H9 (cell line): ENCODE data around the gene ASIC1. TPM values are rescaled to one million over a fixed set of nuclear protein-coding genes. Genes with fewer than 3 reads are reported as not detected.

Source experiments
- DNase-seq: peaks from one replicate; pipeline ENCODE4 v3.0.0-alpha.2; 2017
- H2AFZ ChIP-seq: one replicate; pipeline ENCODE4 v1.6.1; 2013; ENCODE audit warnings: mild to moderate bottlenecking, low read length, control low read depth, moderate library complexity
- H2AK5ac ChIP-seq: 2 replicates; pipeline ENCODE4 v1.6.1; 2013; ENCODE audit warnings: low read length, control low read depth, mixed read lengths; ENCODE audit not compliant: insufficient read length
- H2BK120ac ChIP-seq: one replicate; pipeline ENCODE4 v1.6.1; 2013; ENCODE audit warnings: low read depth, mild to moderate bottlenecking, low read length, control low read depth, inconsistent platforms; ENCODE audit not compliant: poor library complexity, severe bottlenecking
- H2BK12ac ChIP-seq: 2 replicates; pipeline ENCODE4 v1.6.1; 2013; ENCODE audit warnings: low read length, control low read depth, mixed read lengths, low read depth; ENCODE audit not compliant: insufficient read length
- H2BK15ac ChIP-seq: 2 replicates; pipeline ENCODE4 v1.6.1; 2013; ENCODE audit warnings: low read depth, low read length, control low read depth
- H2BK20ac ChIP-seq: one replicate; pipeline ENCODE4 v1.6.1; 2013; ENCODE audit warnings: low read depth, mild to moderate bottlenecking, low read length, control low read depth, inconsistent platforms; ENCODE audit not compliant: poor library complexity, severe bottlenecking
- H2BK5ac ChIP-seq: 2 replicates; pipeline ENCODE4 v1.6.1; 2013; ENCODE audit warnings: low read length, control low read depth, mixed read lengths; ENCODE audit not compliant: insufficient read length
- H3K14ac ChIP-seq: 2 replicates; pipeline ENCODE4 v1.6.1; 2013; ENCODE audit warnings: low read length, control low read depth; ENCODE audit not compliant: insufficient read depth
- H3K18ac ChIP-seq: 2 replicates; pipeline ENCODE4 v1.6.1; 2013; ENCODE audit warnings: low read depth, mild to moderate bottlenecking, mixed read lengths, low read length, control low read depth; ENCODE audit not compliant: insufficient read length
- H3K23ac ChIP-seq: 2 replicates; pipeline ENCODE4 v1.6.1; 2013; ENCODE audit warnings: low read length, control low read depth, mixed read lengths, low read depth; ENCODE audit not compliant: insufficient read length
- H3K23me2 ChIP-seq: 2 replicates; pipeline ENCODE4 v1.6.1; 2013; ENCODE audit warnings: low read depth, mild to moderate bottlenecking, mixed read lengths, low read length, control low read depth; ENCODE audit not compliant: insufficient read length, poor library complexity, severe bottlenecking
- H3K27ac ChIP-seq: 2 replicates; pipeline ENCODE4 v1.5.1; 2013; ENCODE audit warnings: low read length, control low read depth, mixed read lengths, low read depth; ENCODE audit not compliant: insufficient read length
- H3K27me3 ChIP-seq: 2 replicates; pipeline ENCODE4 v1.6.1; 2013; ENCODE audit warnings: low read length, control low read depth, inconsistent platforms; ENCODE audit not compliant: insufficient read depth
- H3K4ac ChIP-seq: 2 replicates; pipeline ENCODE4 v1.6.1; 2013; ENCODE audit warnings: low read depth, mild to moderate bottlenecking, control low read depth, inconsistent platforms, low read length, moderate library complexity
- H3K4me1 ChIP-seq: 2 replicates; pipeline ENCODE4 v1.6.1; 2013; ENCODE audit warnings: low read length, control low read depth, inconsistent platforms; ENCODE audit not compliant: insufficient read depth
- H3K4me2 ChIP-seq: 2 replicates; pipeline ENCODE4 v1.6.1; 2013; ENCODE audit warnings: low read length, control low read depth, mixed read lengths; ENCODE audit not compliant: insufficient read length, insufficient read depth
- H3K56ac ChIP-seq: 2 replicates; pipeline ENCODE4 v1.6.1; 2013; ENCODE audit warnings: low read depth, mild to moderate bottlenecking, mixed read lengths, low read length, control low read depth; ENCODE audit not compliant: insufficient read length
- H3K79me1 ChIP-seq: 2 replicates; pipeline ENCODE4 v1.6.1; 2013; ENCODE audit warnings: low read depth, mild to moderate bottlenecking, moderate library complexity, low read length, control low read depth, inconsistent platforms; ENCODE audit not compliant: insufficient read depth, poor library complexity, severe bottlenecking
- H3K79me2 ChIP-seq: 2 replicates; pipeline ENCODE4 v1.6.1; 2013; ENCODE audit warnings: low read length, control low read depth, inconsistent platforms; ENCODE audit not compliant: insufficient read depth
- H3K9ac ChIP-seq: 2 replicates; pipeline ENCODE4 v1.6.1; 2013; ENCODE audit warnings: low read length, control low read depth, mixed read lengths; ENCODE audit not compliant: insufficient read length; ENCODE audit errors: extremely low read depth
- H3K9me3 ChIP-seq: one replicate; pipeline ENCODE4 v1.6.1; 2013; ENCODE audit warnings: low read depth, low read length, inconsistent platforms; ENCODE audit not compliant: control insufficient read depth
- H3T11ph ChIP-seq: one replicate; pipeline ENCODE4 v1.6.1; 2013; ENCODE audit warnings: mild to moderate bottlenecking, low read length, control low read depth, inconsistent platforms
- H4K20me1 ChIP-seq: one replicate; pipeline ENCODE4 v1.6.1; 2013; ENCODE audit not compliant: control insufficient read depth, insufficient read length, insufficient read depth
- H4K5ac ChIP-seq: 2 replicates; pipeline ENCODE4 v1.6.1; 2013; ENCODE audit warnings: low read depth, mild to moderate bottlenecking, mixed read lengths, low read length, control low read depth; ENCODE audit not compliant: insufficient read length
- H4K8ac ChIP-seq: replicated peaks from 2 replicates; pipeline ENCODE4 v1.6.1; 2013; ENCODE audit warnings: low read length, control low read depth, mixed read lengths, low read depth; ENCODE audit not compliant: insufficient read length
- H4K91ac ChIP-seq: 2 replicates; pipeline ENCODE4 v1.6.1; 2013; ENCODE audit warnings: low read depth, mild to moderate bottlenecking, moderate library complexity, mixed read lengths, low read length, control low read depth; ENCODE audit not compliant: insufficient read length
- H3K27ac Mint-ChIP-seq, 3 experiments: 2 replicates in 2 of 3; 3 replicates in 1 of 3; pipeline ENCODE4 v1.8.0; 2020 to 2021; ENCODE audit warnings: mixed read lengths in 3 of 3, mild to moderate bottlenecking in 1 of 3, moderate library complexity in 1 of 3
- H3K27me3 Mint-ChIP-seq: 2 replicates; pipeline ENCODE4 v1.8.0; 2021; ENCODE audit warnings: low read depth, mild to moderate bottlenecking, moderate library complexity, mixed read lengths
- H3K36me3 Mint-ChIP-seq, 3 experiments: 2 replicates in 2 of 3; 3 replicates in 1 of 3; pipeline ENCODE4 v1.8.0; 2020 to 2021; ENCODE audit warnings: low read depth in 3 of 3, mixed read lengths in 3 of 3; ENCODE audit not compliant: insufficient read depth in 1 of 3
- H3K4me1 Mint-ChIP-seq, 2 experiments: 2 replicates each; pipeline ENCODE4 v1.8.0; 2020; ENCODE audit warnings: mixed read lengths in 2 of 2
- H3K4me3 Mint-ChIP-seq, 2 experiments: 2 replicates in 1 of 2; 3 replicates in 1 of 2; pipeline ENCODE4 v1.8.0; 2020 to 2021; ENCODE audit warnings: mild to moderate bottlenecking in 2 of 2, mixed read lengths in 2 of 2, moderate library complexity in 1 of 2
- H3K9me3 Mint-ChIP-seq, 2 experiments: 2 replicates in 1 of 2; 3 replicates in 1 of 2; pipeline ENCODE4 v1.8.0; 2020; ENCODE audit warnings: mild to moderate bottlenecking in 2 of 2, mixed read lengths in 2 of 2, moderate library complexity in 1 of 2
- CTCF ChIP-seq: fragments of 200-600 bp; sonication (generic); conservative IDR thresholded peaks from 3 replicates; pipeline ENCODE4 v1.8.0; 2021; ENCODE audit warnings: antibody characterized with exemption, mild to moderate bottlenecking
- WGBS: extraction: QIAGEN DNeasy Blood & Tissue Kit; methylation state at CpG from one replicate; pipeline ENCODE4 v1.1.7; 2013; ENCODE audit warnings: missing lambda C conversion rate, low lambda C conversion rate, mixed read lengths; ENCODE audit not compliant: insufficient read length; ENCODE audit errors: extremely low coverage; 5-methylcytosine and 5-hydroxymethylcytosine counted together
- total RNA-seq: library from RNA; stranded (reverse); gene quantifications from 2 replicates; pipeline ENCODE4 v1.2.1, GENCODE V29; 2021

Gene ASIC1
- total RNA-seq, 1 experiment from 2014 or later = 3.9 TPM

- no peak for DNase-seq
- Histone ChIP-seq H3K9me3 (no peaks in the 10 kb centered on the region), H3K79me1 (no peaks in the 10 kb centered on the region), H3K27me3 (no peaks in the 10 kb centered on the region), H4K8ac (no peak overlapping the region), H2BK120ac (no peak overlapping the region), H3K14ac (no peak overlapping the region), H3T11ph (no peak overlapping the region), H2AK5ac (no peak overlapping the region), H4K91ac (no peak overlapping the region), H2BK15ac (no peak overlapping the region), H2AFZ (no peak overlapping the region), H3K27ac (no peak overlapping the region), H3K4me2 (peak overlapping the region; percentile 94), H3K79me2 (peaks cover 13% of the 10 kb centered on the region; the same call in 1 of the 2 replicates), H4K5ac (no peak overlapping the region), H2BK5ac (no peak overlapping the region), H3K9ac (peak overlapping the region; percentile 46), H3K23ac (no peak overlapping the region), H3K56ac (no peak overlapping the region), H3K4me1 (peaks cover 2% of the 10 kb centered on the region; the same call in 1 of the 2 replicates), H3K4ac (no peak overlapping the region), H3K23me2 (no peaks in the 10 kb centered on the region), H3K18ac (no peak overlapping the region), H2BK20ac (no peak overlapping the region), H4K20me1 (no peaks in the 10 kb centered on the region), H2BK12ac (no peak overlapping the region)
- H3K36me3 Mint-ChIP-seq = 0 out of 7 replicates have a peak, but pooled peaks cover 0 to 2% (median 0%) of the 10 kb centered on the region in 3 experiments
- no peak for TF ChIP-seq CTCF
- no peaks in the 10 kb centered on the region for H3K27me3 Mint-ChIP-seq
- H3K4me3 Mint-ChIP-seq = peak overlapping the region; percentile 97 to 98
- WGBS = no CpG with 5 or more reads among the region's 16 CpGs
- peaks cover 14 to 15% of the 10 kb centered on the region in 2 experiments for H3K4me1 Mint-ChIP-seq
- H3K27ac Mint-ChIP-seq = peak overlapping the region; percentile 91 to 98 (median 91); a peak in 5 of 7 replicates
- H3K9me3 Mint-ChIP-seq = no peaks in the 10 kb centered on the region; a peak in 1 of 5 replicates
These were observed 32.6 kb upstream of the ASIC1 start for GRCh38 chr12:50024805-50025186.
